Psoas muscle (tissue), 8 donors: ENCODE data around the gene LPIN1. TPM values are rescaled to one million over a fixed set of nuclear protein-coding genes. Genes with fewer than 3 reads are reported as not detected.

Experiments
- ATAC-seq, 4 donors: fragments of 200-7000 bp; cut with Tn5 transposase; one replicate each; pipeline ENCODE4 v1.9.1; 2020; ENCODE audit warnings: moderate library complexity in 3 of 4, mild to moderate bottlenecking in 2 of 4
- DNase-seq, 2 donors: peaks; one replicate each; pipeline ENCODE4 v3.0.0-alpha.2; 2020
- H3K27ac ChIP-seq: fragments of 200-600 bp; one replicate; pipeline ENCODE4 v1.8.0; 2022
- H3K27me3 ChIP-seq, 3 donors: fragments of 200-600 bp in 1 of 3; one replicate each; pipeline versions ENCODE4 v1.6.1 to v1.8.0; 2013 to 2022; ENCODE audit warnings: low read length in 2 of 3, mild to moderate bottlenecking in 2 of 3, moderate library complexity in 1 of 3; ENCODE audit not compliant: insufficient read depth in 3 of 3
- H3K36me3 ChIP-seq, 2 donors: fragments of 200-600 bp in 1 of 2; one replicate each; pipeline versions ENCODE4 v1.6.1 to v1.8.0; 2013 to 2022; ENCODE audit warnings: low read depth in 1 of 2, mild to moderate bottlenecking in 1 of 2, moderate library complexity in 1 of 2; ENCODE audit not compliant: insufficient read depth in 1 of 2
- H3K4me1 ChIP-seq: fragments of 200-600 bp; one replicate; pipeline ENCODE4 v1.8.0; 2022
- H3K4me3 ChIP-seq: fragments of 200-600 bp; one replicate; pipeline ENCODE4 v1.8.0; 2022; ENCODE audit warnings: mild to moderate bottlenecking
- H3K9me3 ChIP-seq: fragments of 200-600 bp; one replicate; pipeline ENCODE4 v1.8.0; 2022
- WGBS, 3 donors: extraction: QIAGEN DNeasy Blood & Tissue Kit; methylation state at CpG; one replicate each; pipeline versions ENCODE4 v1.1.6 to v1.1.7; 2013; 5-methylcytosine and 5-hydroxymethylcytosine counted together
- intact Hi-C, 2 donors: fragments of 100-400 bp; cut with DNase I; formaldehyde crosslinking; loops; one replicate each; pipeline versions ENCODE4 v1.11.0 to v1.14.2; 2022
- polyA plus RNA-seq, 3 donors: library from polyadenylated mRNA; stranded (reverse); fragments of 200-250 nt; gene quantifications; one replicate each; pipeline ENCODE4 v1.2.3, GENCODE V29; 2013
- total RNA-seq, 4 donors: library from RNA; stranded (reverse); fragmentation: NEBNext Ultra II Directional in 2 of 4; extraction: Animal tissue kit (Norgen Biotek cat#: 25700) in 2 of 4; gene quantifications; one replicate each; pipeline versions ENCODE4 v1.2.1 to v1.2.4, GENCODE V29; 2021 to 2023
- TF ChIP-seq, protein P1 (sequence below): fragments of 200-600 bp; IDR thresholded peaks from one replicate; pipeline ENCODE4 v1.8.0; 2022; ENCODE audit warnings: antibody characterized with exemption
- donor health status: healthy with polysubstance abuse.
- donor health status: DM: no; HTN: no; CAD: no; lungs with moderate emphysema.
- donor health status: Bipolar disorder and iron deficiency.
- donor health status: healthy.
- donor health status: DM: yes; HTN: yes; CAD: no.
- donor health status: DM: no; HTN: no; CAD: no.
- donor health status: DM: no; HTN: no; CAD: no.
- donor health status: DM: yes; HTN: yes; CAD: no.

The LPIN1 gene
- total and polyA plus RNA-seq, 7 donors: 82.0 to 382 (median 146) TPM

DNA sequence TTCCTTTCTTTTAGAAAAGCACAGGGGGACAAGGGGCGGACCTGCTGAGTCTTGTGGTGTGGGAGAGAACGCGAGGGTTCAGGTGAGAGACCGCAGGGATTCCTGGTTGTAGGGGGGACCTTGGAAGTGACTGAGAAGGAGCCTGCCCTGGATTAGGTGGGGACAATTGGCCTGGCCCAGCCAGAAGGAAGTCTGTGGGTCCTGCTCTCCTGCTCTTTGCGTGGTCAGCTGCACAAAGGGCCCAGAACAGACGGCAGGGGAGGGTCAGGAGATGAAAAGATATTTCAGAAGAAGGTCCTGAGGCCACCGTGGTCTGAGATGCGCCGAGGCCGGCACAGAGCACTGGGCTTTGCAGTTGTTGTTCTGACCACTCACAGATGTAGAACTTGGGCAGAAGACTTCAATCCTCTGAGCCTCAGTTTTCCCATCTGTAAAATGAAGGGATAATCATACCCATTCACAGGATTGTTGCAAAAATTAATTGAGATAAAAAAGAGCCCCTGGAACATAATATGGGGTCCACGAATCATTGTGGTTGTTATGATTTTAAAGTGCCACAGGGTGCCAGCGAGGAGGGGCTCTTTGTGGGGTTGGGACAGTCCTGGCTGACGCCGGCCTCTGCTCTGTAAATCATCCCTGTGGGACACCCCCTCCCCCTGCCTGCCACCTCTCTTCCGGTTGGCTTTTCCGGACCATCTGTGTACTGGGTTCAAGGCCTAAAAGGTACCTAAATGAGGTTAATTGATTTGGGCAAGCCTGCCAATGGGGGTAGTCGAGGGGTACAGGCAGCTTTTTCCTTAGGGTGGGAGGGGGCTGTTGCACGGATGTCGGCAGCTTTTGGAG lies 1.8 kb downstream of the LPIN1 start:
- Histone ChIP-seq H3K27ac (peak overlapping the region; percentile 92), H3K4me1 (peaks cover 75% of the 10 kb centered on the region), H3K4me3 (peak overlapping the region; percentile 90), H3K27me3 (no peaks in the 10 kb centered on the region), H3K9me3 (no peaks in the 10 kb centered on the region), H3K36me3 (no peaks in the 10 kb centered on the region)
- 59 to 76% (median 71%) methylated on average over 18 to 19 of the region's 19 CpGs for WGBS, 3 donors
- DNase-seq (no peak), ATAC-seq (no peak)
- intact Hi-C loops: loop anchor here in 1 of 2 donors (5.0 kb wide), 1 partner anchor 51 kb away; no protein-coding TSS in a partner anchor
- TF ChIP-seq, protein P1, sequence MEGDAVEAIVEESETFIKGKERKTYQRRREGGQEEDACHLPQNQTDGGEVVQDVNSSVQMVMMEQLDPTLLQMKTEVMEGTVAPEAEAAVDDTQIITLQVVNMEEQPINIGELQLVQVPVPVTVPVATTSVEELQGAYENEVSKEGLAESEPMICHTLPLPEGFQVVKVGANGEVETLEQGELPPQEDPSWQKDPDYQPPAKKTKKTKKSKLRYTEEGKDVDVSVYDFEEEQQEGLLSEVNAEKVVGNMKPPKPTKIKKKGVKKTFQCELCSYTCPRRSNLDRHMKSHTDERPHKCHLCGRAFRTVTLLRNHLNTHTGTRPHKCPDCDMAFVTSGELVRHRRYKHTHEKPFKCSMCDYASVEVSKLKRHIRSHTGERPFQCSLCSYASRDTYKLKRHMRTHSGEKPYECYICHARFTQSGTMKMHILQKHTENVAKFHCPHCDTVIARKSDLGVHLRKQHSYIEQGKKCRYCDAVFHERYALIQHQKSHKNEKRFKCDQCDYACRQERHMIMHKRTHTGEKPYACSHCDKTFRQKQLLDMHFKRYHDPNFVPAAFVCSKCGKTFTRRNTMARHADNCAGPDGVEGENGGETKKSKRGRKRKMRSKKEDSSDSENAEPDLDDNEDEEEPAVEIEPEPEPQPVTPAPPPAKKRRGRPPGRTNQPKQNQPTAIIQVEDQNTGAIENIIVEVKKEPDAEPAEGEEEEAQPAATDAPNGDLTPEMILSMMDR: no peak

- H3K27ac ChIP-seq: peak overlapping the region; percentile 87
- WGBS, 3 donors: 64 to 87% (median 75%) methylated on average over 13 of the region's 13 CpGs
- H3K4me1 ChIP-seq: peaks cover 78% of the 10 kb centered on the region
- TF ChIP-seq, protein P1: no peak
- H3K9me3 ChIP-seq: no peaks in the 10 kb centered on the region
- H3K27me3 ChIP-seq: no peaks in the 10 kb centered on the region
- H3K36me3 ChIP-seq: no peaks in the 10 kb centered on the region
- ATAC-seq (no peak), DNase-seq (no peak)
- intact Hi-C loops: loop anchor here in 1 of 2 donors (5.0 kb wide), 1 partner anchor 52 kb away; no protein-coding TSS in a partner anchor
- H3K4me3 ChIP-seq: peak overlapping the region; percentile 90
Observed at GRCh38 chr2:11748861-11749645, 2.6 kb downstream of the LPIN1 start.

DNA sequence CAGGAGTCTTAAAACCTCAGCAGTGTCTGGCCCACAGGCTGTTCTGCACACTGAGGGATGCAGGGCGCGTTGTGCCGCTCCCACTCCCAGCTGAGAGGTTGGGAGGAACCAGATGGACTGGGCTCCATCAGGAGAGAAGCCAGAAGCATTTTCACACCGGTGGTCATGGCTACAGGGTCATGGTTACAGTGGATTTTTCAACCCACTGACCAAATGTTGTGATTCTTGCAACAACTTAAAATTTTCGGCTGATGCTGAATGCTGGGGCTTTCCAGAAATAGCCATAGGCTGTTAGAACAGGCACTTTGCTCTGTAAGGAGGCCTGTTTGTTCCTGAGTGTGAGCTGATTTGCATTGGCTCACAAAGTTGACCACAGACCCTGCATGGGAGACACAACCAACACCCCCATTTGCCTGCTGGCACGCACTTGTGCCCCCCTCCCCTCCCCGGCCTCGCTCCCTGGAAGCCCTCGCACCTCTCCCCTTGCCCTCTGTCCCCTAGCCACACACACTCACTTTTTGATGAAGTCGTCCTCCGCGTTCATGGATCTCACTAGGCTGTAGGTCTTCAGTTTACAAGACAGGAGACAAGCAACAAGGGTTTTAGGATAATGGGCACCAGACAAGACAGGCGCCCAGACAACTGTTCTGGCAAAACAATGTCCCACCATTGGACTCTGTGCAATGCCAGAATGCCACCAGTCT lies 3.4 kb downstream of the LPIN1 start:
- ATAC-seq (no peak), DNase-seq (no peak)
- Histone ChIP-seq H3K4me3 (peak overlapping the region; percentile 1), H3K4me1 (peaks cover 79% of the 10 kb centered on the region), H3K9me3 (no peaks in the 10 kb centered on the region), H3K27me3 (no peaks in the 10 kb centered on the region), H3K27ac (peak overlapping the region; percentile 87), H3K36me3 (no peaks in the 10 kb centered on the region)
- intact Hi-C loops: loop anchor here in 1 of 2 donors (5.0 kb wide), 1 partner anchor 52 kb away; no protein-coding TSS in a partner anchor
- 54 to 74% (median 63%) methylated on average over 13 of the region's 13 CpGs for WGBS, 3 donors
- TF ChIP-seq, protein P1: no peak

GRCh38 chr2:11750422-11750821 lies 4.0 kb downstream of the LPIN1 start:
- TF ChIP-seq, protein P1: no peak
- WGBS, 3 donors: 40 to 49% (median 41%) methylated on average over 5 of the region's 5 CpGs
- intact Hi-C loops: no loop called here
- H3K4me1 ChIP-seq: peaks cover 80% of the 10 kb centered on the region
- no peaks in the 10 kb centered on the region for H3K27me3 ChIP-seq
- peak overlapping the region; percentile 1 for H3K4me3 ChIP-seq
- no peak for DNase-seq
- H3K27ac ChIP-seq: peak overlapping the region; percentile 87
- H3K36me3 ChIP-seq: no peaks in the 10 kb centered on the region
- peak; percentile 21 to 41 (median 31) for ATAC-seq
- H3K9me3 ChIP-seq: no peaks in the 10 kb centered on the region
